ENCODE results near the gene PCDHGA9.

GRCh38 chr5:141421489-141421855 is 18.9 kb downstream of the PCDHGA9 start:
- no peak for TF ChIP-seq CTCF (conservative IDR thresholded peaks at IDR 0.05; ENCODE audit: low read depth, low read length)
- no peak for TF ChIP-seq EZH2 (IDR thresholded peaks at IDR 0.05; ENCODE audit: low read length, unreplicated experiment)
- TF ChIP-seq EZH2phosphoT487 (IDR thresholded peaks at IDR 0.05; ENCODE audit: borderline replicate concordance, low read length), result no peak

Measured in PC-3 (cell line).